LNCaP clone FGC (cell line): ENCODE data around the gene TMEM94.
"Not testable (repeated sequence)": the region's sequence is repeated elsewhere in the genome, so short reads cannot be mapped to it uniquely, and the experiment has no call there.

Source experiments
- DNase-seq: peaks from one replicate; pipeline ENCODE4 v3.0.0-alpha.2; 2011; ENCODE audit warnings: low read depth
- H3K4me3 ChIP-seq: 2 replicates; pipeline ENCODE4 v1.5.1; 2011; ENCODE audit warnings: mild to moderate bottlenecking, low read depth, low read length, control low read depth
- CTCF ChIP-seq: IDR thresholded peaks from 2 replicates; pipeline ENCODE4 v1.5.1; 2012; ENCODE audit warnings: mild to moderate bottlenecking; ENCODE audit not compliant: control insufficient read depth, insufficient read depth; ENCODE audit errors: extremely low read depth

TMEM94 gene

GRCh38 chr17:75473246-75473645, 16.8 kb downstream of the TMEM94 start:
- H3K4me3 ChIP-seq: no peak overlapping the region
- no peak for TF ChIP-seq CTCF
- no peak for DNase-seq

- no peak overlapping the region for H3K4me3 ChIP-seq
- no peak for DNase-seq
- no peak for TF ChIP-seq CTCF
Measured at GRCh38 chr17:75474736-75475135, 18.3 kb downstream of the TMEM94 start.

GRCh38 chr17:75475144-75475835, 18.9 kb downstream of the TMEM94 start:
- no peak for TF ChIP-seq CTCF
- DNase-seq: no peak
- H3K4me3 ChIP-seq: no peak overlapping the region

GRCh38 chr17:75475851-75476250, 19.4 kb downstream of the TMEM94 start:
- DNase-seq: no peak
- no peak for TF ChIP-seq CTCF

GRCh38 chr17:75476271-75476671, 19.8 kb downstream of the TMEM94 start:
- DNase-seq: no peak
- TF ChIP-seq CTCF: no peak
- H3K4me3 ChIP-seq: no peak overlapping the region

More at GRCh38 chr17:75475851-75476250, 19.4 kb downstream of the TMEM94 start:
- H3K4me3 ChIP-seq: no peak overlapping the region

- H3K4me3 ChIP-seq: no peak overlapping the region
- TF ChIP-seq CTCF: no peak
- no peak for DNase-seq
Measured at GRCh38 chr17:75476752-75477489, 20.5 kb downstream of the TMEM94 start.

GRCh38 chr17:75477490-75477862, 21.0 kb downstream of the TMEM94 start:
- H3K4me3 ChIP-seq, DNase-seq: not testable (repeated sequence)
